HCT116 (cell line): ENCODE results near the gene MIER2.

Experiments used
- CEBPB ChIP-seq: IDR thresholded peaks from 2 replicates; pipeline ENCODE4 v1.6.1; 2012; ENCODE audit warnings: low read depth
- EZH2phosphoT487 ChIP-seq: fragments of 200-600 bp; IDR thresholded peaks from 2 replicates; pipeline ENCODE4 v1.6.1; 2018; ENCODE audit warnings: antibody characterized with exemption, borderline replicate concordance
- RAD21 ChIP-seq: IDR thresholded peaks from 2 replicates; pipeline ENCODE4 v1.6.1; 2012; ENCODE audit warnings: low read depth, mild to moderate bottlenecking
- TCF7L2 ChIP-seq: IDR thresholded peaks from 2 replicates; pipeline ENCODE4 v1.7.0; 2011; ENCODE audit warnings: borderline replicate concordance, inconsistent platforms; ENCODE audit not compliant: insufficient read depth, insufficient read length; ENCODE audit errors: extremely low read depth
- TF ChIP-seq, protein P1 (sequence below), 3 experiments: fragments of 200-600 bp in 1 of 3; sonication (generic) in 1 of 3; IDR thresholded peaks in 2 of 3; conservative IDR thresholded peaks in 1 of 3; 2 replicates each; pipeline ENCODE4 v1.5.1; 2012 to 2017; ENCODE audit warnings: low read depth in 2 of 3, low read length in 2 of 3, antibody characterized with exemption in 1 of 3, borderline replicate concordance in 1 of 3, control low read depth in 1 of 3, mild to moderate bottlenecking in 1 of 3, mixed read lengths in 1 of 3, mixed run types in 1 of 3, moderate library complexity in 1 of 3; ENCODE audit not compliant: insufficient read depth in 1 of 3
- TF ChIP-seq, protein P2 (sequence below): IDR thresholded peaks from 2 replicates; pipeline ENCODE4 v1.6.1; 2012; ENCODE audit warnings: low read depth

- TF ChIP-seq RAD21 (no peak), EZH2phosphoT487 (no peak), TCF7L2 (no peak), CEBPB (no peak)
- TF ChIP-seq, protein P1, sequence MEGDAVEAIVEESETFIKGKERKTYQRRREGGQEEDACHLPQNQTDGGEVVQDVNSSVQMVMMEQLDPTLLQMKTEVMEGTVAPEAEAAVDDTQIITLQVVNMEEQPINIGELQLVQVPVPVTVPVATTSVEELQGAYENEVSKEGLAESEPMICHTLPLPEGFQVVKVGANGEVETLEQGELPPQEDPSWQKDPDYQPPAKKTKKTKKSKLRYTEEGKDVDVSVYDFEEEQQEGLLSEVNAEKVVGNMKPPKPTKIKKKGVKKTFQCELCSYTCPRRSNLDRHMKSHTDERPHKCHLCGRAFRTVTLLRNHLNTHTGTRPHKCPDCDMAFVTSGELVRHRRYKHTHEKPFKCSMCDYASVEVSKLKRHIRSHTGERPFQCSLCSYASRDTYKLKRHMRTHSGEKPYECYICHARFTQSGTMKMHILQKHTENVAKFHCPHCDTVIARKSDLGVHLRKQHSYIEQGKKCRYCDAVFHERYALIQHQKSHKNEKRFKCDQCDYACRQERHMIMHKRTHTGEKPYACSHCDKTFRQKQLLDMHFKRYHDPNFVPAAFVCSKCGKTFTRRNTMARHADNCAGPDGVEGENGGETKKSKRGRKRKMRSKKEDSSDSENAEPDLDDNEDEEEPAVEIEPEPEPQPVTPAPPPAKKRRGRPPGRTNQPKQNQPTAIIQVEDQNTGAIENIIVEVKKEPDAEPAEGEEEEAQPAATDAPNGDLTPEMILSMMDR (IDR thresholded peaks at IDR 0.05 in 2 of 3, conservative IDR thresholded peaks at IDR 0.05 in 1 of 3; ENCODE audit: borderline replicate concordance in 1 of 3, insufficient read depth in 1 of 3, low read depth in 2 of 3, low read length in 2 of 3), result no peak
- TF ChIP-seq, protein P2, sequence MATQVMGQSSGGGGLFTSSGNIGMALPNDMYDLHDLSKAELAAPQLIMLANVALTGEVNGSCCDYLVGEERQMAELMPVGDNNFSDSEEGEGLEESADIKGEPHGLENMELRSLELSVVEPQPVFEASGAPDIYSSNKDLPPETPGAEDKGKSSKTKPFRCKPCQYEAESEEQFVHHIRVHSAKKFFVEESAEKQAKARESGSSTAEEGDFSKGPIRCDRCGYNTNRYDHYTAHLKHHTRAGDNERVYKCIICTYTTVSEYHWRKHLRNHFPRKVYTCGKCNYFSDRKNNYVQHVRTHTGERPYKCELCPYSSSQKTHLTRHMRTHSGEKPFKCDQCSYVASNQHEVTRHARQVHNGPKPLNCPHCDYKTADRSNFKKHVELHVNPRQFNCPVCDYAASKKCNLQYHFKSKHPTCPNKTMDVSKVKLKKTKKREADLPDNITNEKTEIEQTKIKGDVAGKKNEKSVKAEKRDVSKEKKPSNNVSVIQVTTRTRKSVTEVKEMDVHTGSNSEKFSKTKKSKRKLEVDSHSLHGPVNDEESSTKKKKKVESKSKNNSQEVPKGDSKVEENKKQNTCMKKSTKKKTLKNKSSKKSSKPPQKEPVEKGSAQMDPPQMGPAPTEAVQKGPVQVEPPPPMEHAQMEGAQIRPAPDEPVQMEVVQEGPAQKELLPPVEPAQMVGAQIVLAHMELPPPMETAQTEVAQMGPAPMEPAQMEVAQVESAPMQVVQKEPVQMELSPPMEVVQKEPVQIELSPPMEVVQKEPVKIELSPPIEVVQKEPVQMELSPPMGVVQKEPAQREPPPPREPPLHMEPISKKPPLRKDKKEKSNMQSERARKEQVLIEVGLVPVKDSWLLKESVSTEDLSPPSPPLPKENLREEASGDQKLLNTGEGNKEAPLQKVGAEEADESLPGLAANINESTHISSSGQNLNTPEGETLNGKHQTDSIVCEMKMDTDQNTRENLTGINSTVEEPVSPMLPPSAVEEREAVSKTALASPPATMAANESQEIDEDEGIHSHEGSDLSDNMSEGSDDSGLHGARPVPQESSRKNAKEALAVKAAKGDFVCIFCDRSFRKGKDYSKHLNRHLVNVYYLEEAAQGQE, result no peak
Measured at GRCh38 chr19:318509-318774, 26.2 kb downstream of the MIER2 start.
